Measurements from ENCODE around the gene ZNF750.

Gene ZNF750

DNA sequence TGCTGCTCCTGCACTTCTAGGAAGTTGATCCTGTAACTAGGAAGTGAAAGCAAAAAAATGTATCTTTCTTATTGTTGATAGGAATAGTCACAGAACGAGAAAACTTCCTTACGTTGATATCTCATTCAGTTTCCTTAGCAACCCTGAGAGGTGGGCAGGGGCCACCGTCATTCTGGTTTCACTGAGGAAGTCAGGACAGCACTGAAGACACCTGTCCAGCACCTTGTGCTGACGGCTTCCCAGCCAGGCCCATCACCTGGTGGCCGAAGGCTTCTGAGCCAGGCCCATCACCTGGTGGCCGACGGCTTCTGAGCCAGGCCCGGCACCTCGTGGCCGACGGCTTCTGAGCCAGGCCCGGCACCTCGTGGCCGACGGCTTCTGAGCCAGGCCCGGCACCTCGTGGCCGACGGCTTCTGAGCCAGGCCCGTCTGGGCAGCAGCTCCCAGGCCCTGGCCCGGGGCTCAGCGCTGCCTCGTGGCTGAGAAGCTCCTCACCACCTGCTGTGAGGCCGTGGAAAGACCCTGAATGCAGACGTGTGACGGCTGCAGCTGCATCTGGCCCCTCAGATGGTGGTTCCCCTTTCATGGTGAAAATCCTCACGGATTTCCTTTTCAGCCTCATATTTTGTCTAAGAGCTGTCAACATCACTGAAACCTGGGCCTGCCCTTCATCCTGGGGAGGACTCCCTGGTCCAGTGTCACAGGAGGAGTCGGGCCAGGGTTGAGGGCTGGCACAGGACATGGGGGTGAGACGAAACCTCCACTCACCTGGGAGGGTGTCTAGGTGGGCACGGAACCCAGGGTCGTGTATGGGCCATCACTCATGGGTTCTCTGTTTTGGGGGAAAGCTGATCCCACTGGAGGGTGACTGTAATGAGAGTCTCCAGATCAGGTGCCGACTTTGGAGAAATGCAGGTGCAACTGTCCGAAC is 33.0 kb upstream of the ZNF750 start:
- no peak for DNase-seq

DNA sequence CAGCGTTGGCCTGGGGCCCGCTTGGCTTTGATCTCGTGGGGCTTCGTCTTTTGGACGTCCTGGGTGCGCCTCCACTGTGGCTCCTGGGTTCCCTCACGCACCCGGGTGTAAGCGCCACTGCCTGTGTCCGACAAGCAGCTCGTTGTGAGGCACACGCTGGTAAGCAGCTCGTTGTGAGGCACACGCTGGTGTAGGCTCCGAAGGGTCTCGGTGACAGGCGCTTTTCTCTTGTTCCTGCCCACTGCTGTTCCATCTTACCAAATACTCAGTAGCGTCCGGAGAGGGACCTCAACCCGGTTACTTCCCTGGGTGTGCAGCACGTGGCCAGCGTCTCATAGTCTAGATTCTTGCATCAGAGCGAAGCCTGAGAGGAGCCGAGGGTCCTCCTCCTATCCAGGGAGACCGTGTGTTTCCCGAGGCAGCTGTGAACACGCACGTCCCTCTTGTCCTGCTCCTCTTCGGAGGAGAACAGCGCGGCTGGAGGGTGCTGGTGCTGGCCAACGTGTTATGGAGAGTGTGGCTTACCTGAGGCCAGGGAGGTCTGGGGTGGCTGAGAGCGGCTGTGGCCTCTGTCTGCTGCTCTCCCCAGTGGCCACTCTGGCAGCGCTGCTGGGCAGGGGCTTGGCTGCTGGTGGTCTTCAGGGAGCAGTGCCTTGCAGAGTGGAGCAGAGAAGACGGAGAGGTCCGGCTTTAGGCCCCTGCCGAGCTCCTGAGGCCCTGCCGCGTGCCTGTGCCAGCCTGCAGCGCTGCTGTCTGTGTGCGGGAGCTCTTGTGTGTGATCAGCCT is 32.1 kb upstream of the ZNF750 start:
- no peak for DNase-seq

DNA sequence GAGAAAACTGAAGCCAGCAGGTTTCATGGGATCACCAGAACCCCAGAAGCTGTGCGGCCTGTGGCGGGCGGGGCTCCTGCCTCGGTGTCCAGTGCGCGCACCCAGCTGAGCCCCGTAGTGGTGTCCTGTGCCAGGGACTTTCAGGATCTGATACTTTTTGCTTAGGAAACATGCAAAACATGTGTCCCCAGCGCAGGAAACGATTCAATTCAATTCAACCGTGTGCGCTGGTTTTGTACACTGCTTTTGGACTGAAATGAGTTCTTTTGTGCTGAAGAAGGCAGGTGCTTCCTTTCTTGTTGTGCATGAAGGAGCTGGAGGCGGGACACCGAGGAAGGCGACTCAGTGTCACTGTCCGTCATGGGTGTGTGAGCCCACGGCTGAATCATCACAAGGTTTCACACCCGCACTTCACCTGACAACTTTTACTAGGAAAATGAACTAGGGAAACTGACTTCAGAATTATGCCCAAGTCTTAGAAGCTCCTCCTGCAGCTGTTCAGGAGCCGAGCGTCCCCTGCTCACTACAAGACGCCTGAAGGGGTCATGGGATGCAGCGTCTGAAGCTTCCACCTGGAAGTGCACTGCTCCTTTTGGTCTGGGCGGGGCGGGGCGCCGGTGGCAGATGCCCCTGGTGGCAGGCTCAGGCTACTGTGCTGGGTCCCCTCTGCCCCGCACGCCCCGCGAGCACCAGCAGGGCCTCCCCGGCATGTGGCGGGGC is 31.4 kb upstream of the ZNF750 start:
- no peak for DNase-seq

DNA sequence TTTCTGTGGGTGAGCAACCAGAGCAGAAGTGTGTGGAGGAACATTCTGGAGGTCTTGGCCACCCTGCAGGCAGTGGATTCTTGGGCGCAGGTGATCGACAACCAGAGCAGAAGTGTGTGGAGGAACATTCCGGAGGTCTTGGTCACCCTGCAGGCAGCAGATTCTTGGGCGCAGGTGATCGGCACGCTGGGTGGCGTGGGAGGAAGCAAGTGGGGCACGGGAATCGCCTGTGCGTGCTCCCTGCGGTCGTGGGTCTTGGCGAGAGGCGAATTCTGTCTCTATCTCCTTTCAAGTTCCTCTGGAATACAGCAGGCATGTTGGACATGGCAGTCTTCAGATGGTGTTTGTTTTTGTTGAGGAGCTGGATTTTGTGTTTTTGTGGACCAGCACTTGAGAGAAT is 30.7 kb upstream of the ZNF750 start:
- DNase-seq, result no peak

DNA sequence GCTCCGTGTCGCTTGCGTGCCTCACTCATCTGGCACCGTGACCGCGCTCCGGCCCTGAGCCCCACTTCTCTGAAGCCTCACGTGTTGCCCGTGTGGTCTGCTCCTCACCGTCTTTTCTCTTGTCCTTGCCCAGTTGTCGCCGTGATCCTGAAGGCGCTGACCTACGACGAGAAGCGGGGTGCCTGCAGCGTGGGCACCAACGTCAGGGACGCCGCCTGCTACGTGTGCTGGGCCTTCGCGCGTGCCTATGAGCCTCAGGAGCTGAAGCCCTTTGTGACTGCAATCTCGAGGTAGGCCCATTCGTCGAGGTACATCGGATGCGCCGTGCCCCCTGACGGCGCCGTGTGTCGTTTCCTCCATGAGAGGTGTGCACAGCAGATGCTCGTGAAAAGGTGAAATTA is 30.3 kb upstream of the ZNF750 start:
- DNase-seq, result no peak

DNA sequence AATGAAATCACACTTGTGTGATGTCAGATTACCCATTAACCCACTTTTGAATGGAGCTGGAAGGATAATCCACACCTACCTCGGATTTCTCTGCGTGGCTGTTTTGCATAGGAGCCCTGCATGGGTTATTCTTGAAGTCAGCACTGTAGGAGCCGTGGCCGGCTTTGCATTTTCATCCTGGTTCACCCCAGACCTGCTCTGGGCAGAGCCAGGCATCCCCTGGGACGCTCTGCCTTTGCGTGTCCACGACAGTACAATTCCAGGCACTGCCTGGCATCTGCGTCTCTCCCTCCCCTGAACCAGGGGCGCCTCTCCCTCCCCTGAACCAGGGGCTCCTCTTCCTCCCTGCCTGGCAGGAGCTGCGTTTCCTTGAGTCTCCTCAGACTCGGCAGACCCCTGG is 29.7 kb upstream of the ZNF750 start:
- DNase-seq, result no peak

DNA sequence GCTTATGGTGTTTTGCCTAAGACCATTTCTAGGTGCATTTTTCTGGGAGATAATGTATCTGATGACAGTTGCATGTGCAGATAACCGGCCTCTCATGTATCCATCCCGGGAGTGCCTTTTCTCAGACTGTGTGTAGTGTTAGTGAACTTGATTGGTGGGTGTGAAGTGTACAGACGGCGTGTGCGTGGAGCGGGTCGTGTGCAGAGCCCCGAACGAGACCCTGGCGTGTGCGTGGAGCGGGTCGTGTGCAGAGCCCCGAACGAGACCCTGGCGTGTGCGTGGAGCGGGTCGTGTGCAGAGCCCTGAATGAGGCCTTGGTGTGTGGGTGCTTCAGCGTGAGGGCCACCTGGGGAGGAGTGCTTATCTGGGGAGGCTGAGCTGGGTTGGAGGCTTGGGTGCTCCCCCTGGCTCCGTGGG is 28.9 kb upstream of the ZNF750 start:
- no peak for DNase-seq

DNA sequence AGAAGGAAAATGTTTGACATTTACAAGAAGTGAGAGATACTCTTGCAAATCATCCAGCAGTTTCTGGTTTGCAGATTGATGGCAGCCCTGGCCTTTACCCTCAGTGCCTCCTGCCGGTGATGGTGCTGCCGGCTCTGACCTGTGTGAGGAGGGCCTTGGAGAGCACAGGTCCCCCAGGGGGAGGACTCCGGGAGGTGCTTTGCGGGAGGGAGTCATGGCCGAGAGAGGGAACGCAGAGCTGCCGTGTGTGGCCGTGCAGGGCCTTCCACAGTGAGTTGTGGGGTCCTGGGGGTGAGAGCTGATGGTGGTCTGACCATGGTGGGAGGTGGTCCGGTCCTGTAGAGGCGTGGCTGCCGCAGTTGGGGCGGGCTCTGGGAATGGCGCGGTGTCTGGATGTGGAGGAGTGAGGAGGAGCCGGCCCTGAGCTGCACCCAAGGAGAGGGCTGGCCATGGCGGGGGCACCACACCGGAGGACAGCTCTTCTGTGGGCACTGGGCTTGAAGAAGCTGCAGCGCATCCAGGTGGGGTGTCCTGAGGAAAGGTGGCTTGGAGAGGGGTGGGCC is 28.0 kb upstream of the ZNF750 start:
- DNase-seq, result no peak

DNA sequence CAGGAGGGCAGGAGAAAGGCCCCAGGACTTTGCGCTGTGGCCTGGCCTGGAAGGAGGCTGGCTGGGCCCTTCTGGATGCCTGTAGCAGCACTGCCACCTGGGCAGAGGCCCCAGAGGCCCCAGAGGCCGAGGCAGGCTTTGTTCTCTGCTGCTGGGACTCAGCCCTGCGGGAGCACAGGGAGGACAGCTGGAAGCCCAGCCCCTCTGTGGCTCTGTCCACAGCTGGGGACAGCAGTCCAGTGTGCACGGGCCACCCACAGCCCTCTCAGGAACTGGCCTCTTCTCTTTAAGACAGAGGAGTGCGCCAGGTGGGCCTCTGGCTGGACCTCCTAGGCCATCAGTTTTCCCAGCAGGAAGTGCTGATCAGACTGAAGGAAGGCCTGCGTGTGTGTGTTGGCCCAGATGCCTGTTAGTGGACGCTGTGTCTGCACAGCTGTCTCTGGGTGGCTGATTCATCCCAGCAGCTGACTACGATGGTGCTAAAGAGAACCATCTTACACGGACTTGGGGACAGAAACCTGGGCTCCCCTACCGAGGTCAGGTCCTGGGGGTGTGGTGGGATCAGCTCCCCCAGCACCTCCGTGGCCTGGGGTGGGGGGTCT is 26.9 kb upstream of the ZNF750 start:
- no peak for DNase-seq

DNA sequence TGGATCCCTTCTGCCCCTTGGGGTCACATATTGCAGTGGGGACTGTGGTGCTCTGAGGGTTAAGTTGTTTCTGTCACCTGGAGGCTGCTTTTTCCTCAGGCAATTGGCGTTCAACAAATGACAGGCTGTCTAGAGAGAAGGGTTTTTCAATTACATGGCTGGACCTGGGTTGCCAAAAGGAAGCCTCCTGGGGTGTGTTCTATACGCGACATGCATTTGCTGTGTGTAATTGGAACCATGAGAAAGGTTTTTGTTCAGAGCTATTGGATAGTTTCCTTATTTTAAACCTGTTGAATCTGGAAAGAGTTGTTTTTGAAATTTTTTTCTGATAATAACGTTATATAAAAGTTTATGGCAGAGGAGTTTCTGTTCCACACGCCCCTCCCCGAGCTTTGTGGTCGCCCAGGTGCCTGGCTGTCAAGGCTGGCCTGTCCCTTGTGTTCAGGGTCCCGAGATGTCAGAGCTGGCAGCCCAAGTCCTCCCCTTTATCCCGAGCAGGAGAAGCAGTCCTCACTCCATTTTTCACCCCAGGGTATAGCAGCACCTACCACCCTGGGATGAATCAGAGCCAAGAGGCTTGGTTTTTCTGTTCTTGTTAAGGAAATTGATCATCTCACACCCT is 26.1 kb upstream of the ZNF750 start:
- no peak for DNase-seq

DNA sequence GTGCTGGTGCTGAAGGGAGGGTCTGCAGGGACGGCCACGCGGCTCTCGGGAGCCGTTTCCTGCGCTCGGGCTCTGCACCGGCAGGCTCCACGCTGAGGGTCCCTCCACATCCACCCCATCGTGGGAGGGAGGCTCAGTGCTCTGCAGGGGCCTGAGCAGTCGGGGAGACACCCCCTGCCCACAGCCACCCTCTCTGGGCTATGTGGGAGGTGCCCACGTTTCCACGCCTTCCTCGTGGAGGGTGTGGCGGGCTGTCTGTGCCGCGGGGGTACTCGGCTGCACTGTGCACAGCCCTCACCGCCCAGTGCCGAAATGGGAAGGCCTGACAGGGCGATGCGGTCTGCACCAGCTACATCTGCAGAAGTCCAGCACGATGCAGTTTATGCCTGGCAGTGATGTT is 25.5 kb upstream of the ZNF750 start:
- no peak for DNase-seq

DNA sequence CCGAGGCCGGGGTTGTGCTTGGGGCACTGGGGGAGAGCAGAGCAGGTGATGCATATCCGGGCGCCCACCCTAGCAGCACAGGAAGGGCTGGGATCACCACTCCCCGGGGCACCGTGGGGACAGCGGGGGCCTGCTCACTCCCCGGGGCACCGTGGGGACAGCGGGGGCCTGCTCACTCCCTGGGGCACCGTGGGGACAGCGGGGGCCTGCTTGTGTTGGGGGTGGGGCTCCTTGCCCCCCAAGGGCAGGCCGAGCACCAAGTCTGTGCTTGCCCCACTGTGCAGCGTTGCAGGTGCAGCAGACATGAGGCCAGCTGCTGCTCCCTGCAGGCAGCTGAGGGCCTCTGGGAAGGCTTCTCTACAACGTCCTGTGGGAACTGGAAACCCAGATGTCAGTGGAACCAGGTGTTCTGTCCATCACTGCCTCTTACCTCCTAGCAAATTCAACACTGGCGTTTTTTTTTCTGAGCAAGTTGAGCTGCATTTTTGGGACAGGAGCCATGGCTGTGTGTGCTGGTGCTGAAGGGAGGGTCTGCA is 25.0 kb upstream of the ZNF750 start:
- no peak for DNase-seq

DNA sequence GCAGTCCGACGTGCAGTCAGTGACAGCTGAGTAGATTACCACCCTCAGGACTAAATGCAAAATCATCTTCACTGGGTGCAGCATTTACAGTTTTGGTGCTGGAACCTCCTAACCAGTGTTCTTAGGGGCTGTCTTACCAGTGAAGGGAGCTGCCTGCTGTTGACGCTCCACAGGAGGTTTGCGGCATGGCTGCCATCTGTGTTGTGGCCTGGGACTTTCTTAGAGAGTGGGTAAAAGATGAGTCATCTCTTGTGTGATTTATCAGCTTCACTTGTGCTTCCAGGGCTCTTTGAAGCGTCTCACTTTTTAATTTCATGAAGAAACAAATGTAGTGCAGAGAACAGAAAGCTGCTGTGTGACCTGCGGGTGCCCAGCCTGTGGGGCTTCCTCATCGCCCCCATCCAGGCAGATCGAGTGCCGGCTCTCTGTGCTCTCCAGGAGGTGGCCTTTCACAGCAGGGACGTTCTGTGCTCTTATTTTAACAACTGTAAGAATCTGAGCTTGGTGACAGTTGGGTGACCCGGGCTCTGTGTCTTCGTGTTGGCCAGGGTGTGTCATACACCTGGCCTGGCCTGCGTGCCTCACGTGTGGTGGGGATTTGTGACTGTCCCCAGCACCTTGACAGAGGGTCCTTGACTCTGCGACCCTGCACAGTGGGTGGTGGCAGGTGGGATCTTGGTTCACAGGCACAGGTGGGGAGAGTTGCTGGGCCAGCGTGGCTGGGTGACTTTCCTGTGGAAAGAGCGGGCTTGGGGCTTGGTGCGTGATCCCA is 24.3 kb upstream of the ZNF750 start:
- DNase-seq, result peak; percentile 73

DNA sequence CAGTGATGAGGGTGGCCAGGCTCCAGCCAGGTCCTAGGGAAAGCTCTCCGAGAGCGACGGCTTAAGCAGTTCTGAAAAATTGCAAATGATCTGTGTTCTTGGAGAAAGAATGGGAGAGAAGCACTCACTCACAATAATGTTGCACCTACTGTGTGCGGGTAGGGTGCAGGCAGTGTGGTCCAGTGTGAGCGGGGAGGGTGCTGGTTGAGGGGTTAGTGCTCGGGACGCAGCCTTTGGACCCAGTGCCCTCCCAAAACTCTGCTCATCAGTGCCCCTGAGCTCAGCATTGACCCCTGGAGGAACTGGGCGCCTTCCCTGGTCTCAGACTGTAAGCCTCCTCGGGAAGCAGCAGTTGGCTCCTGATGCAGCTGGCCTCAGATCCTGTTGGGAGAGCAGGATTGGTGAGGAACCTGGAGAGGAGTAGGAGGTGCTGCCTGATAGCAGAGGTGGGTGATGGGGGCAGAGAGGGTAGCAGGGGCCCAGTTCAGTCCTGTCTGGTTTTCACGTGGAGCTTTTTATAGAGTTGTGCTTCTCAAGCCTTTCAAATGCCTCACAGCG is 23.6 kb upstream of the ZNF750 start:
- no peak for DNase-seq

DNA sequence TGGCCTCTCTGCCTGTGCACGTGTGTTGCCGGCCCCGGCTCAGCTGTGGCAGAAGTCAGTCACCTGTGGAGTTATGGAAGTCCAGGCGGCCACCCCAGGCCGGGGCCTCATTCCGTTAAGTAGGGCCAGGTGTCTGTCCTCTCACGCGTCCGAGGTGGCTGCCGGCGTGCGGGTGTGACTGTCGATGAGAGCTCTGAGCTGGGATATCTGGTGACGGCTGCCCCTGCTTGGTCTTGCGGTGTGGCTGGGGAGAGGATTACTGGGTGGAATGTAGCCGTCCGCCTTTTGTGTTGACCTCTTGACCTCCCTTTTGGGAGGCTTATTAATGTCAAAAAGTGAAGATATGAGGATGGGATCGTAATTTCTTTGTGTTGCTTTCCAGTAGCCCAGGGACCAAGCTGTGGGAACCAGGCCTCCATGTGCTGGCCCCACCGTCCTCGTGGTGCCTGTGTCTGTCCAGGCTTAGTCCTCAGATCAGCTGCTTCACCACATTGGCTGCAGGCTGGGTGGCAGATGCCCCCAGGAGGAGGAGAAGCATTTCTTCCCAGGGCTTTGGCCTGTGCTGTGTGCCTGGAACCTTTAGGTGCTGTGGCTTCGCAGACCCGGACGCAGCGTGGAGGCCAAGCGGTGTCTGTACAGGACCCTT is 23.0 kb upstream of the ZNF750 start:
- DNase-seq, result no peak

DNA sequence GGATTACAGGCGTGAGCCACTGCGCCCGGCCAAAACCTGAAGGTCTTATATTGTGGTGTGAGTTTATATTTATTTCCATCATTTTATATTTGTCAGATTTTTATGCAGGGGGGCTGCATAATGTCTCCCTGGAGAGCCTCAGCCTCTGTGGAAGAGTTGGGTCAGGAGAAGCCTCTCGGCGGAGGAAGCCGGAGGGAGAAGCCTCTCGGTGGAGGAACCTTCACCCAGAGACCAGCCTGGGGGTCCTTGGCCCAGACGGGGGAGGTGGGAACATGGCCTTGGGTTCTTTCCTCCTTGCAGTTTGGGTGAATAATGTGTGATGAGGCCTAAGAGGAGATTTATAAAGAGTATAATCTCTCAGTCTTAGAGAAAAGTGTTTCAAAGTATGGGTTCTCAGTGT is 22.4 kb upstream of the ZNF750 start:
- DNase-seq, result no peak

DNA sequence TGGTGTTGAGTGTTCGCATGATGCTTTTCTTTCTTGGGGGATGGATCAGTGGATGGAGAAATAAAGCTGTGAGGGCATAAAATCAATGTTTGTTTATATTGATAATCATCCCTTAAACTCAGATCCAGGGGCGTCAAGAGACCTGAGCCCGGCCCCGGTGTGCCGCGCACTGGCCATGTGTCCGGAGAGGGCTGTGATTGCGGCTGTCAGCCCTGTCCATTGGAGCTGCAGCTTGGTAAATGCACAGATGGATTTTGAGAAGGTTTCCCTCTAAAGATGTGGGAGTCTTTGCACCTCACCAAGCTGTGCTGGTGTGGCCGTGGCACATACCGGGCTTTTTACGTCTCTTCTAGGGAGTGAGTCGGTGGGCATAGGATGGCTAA is 21.6 kb upstream of the ZNF750 start:
- DNase-seq, result no peak

DNA sequence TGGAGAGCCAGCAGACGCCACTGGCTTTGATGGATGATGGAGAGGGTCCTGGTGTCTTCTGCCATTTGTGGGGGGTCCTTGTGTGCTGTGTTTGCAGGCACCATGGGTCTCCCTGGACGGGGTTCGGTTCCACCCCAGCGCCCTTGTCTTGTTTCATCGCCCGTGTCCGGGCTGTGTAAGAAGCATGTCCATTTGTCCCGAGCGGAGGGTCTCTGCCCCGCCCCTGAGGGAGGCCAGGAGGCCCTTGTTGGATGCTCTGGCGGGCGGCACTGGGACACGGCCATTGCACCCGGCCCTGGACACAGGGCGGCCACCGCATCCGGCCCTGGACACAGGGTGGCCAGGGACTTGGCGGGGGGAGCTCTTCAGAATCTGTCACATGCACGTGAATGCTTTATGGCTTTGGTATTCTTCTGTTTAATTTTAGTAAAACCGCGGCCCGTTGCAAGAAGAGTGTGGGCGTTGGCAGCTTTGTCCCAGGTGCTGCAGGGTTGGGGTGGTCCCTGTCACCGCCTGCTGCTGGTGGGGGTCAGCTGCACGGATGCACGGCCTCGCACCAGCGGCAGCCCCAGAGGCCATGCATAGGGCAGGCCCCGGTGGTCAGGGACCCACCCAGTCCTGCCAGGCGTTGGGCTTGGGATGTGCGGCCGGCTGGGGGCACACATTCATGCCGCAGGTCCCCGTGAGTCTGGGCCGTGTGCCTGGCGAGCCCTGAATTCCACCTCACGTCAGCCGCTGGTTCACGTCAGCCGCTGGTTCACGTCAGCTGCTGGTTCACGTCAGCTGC is 21.0 kb upstream of the ZNF750 start:
- no peak for DNase-seq
